HL-60/S4 treated with retinoic acid at 250 ng/mL for 4 days and 3 days (cell line): ENCODE data around the gene SLIT1.

ENCODE experiments used
- in situ Hi-C: fragments of 300-500 bp; cut with MboI; formaldehyde crosslinking; loops from 2 replicates; pipeline ENCODE4 v1.7.0; 2022; ENCODE audit warnings: low sequenced_read_pairs

The SLIT1 gene

DNA sequence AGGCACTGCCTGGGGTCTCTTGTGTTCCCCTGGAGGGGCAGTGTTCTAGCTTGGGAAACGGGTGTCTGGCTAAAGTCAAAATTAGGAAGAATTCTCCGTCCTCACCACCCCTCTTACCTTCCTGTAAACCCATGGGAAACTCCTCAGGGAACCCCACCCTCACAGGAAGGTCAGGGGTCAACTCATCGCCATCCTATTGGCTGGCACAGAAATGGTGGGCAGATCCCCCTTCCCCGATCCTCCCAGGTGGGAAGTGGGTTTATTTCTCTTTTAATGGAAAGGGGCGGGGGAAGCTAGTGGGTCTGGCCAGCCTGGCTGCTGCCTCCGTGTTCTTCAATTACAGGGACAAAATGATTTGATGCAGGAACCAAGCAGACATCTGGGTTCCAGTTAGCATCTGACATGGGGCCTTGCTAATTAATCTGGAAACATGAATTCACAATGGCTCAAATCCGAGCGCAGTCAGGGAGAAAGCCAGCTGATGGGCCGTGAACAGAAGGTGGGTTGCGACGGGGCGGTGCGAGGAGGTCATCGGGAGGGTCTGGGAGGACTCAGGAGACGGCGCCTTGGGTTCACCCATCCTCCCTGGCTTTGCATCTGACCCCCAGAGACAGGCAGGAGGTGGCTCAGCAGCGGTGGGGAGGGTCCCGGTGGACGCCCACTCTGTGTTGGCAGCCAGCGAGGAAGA lies 66.6 kb downstream of the SLIT1 start:
- in situ Hi-C loops: no loop called here

DNA sequence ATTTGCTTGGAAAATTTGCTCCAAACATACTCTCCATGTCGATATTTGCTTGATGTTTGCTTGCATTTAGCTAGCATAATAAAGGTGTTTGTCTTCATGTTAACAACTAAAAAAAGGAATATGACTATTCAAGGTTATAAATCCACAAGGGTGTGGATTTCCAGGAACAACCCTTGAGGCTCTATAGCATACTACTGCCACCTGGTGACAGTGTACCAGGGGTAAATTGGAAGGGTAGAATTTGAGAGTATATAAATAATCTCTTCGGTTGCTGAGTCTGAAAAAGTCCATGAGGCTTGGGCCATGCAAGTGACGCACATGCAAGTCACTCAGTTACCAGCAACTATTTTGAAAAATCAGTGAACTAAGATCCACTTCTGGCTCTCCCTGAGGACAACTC lies 68.4 kb downstream of the SLIT1 start:
- in situ Hi-C loops: no loop called here

DNA sequence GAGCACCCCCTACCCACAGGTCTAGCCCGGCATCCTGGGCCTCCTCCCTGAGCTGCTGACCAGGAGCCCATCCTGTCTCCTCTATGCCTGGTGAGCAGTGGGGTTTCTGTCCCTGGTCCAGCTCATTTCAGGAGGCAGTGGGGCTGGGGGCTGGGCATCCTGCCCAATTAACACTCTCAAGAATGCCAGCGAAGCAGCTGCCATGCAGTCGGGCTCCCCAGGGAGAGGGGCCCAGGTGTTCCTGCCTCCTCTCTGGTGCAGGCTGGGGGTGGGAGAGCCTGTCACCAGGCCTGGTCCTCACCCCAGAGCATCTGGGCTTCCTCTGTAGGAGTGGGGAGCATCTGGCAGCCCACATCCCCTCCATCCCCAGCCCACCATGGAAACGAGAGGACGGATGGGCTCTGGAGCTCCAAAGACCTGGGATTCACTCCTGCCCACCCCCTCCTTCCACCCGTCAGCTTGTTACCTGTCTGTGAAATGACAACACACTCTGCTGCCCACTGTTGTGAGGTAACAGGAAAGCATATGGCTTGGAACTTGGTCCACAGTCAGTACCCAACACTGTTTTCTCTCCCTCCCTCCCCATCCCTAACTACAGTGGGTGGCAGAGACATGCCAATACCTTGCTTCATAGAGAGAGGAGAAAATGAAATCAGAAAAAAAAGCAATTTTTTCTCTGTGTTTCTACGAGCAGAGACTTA lies 69.1 kb downstream of the SLIT1 start:
- in situ Hi-C loops: no loop called here

DNA sequence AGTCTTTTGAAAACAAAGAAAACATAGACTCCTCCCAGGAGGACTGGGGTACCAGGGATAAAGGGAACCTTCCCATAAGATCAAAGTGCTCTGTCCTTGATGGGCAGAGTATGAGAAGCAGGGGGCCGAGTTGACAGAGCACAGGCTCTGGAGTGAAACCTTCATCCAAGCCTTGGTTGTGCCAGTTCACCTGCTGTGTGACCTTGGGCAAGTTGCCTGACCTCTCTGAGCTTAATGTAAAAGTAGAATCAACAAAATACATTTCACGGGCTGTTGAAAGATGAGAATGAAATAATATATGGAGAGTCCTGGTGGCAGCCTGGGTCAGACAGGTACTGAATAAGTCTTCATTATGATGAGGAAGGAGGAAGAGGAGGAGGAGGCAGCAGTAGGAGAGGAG lies 69.9 kb downstream of the SLIT1 start:
- in situ Hi-C loops: no loop called here

DNA sequence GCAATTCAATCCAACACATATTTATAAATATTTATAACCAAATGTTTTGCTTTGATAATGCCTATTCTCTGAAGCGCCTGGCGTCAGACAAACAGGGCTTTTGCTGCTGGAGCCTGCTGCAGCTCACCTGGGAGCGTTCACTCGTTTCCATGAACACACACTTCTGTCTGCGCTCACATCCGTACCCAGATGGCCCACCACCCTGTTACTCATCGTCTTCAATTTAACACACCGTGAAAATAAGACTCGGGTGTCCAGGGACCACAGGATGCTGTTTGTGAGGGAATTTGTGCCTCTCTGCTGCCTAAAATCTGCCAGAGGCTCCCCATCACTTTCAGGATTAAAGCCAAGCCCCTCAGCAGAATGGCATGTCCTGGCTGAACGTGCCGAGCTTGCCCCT lies 74.1 kb downstream of the SLIT1 start:
- in situ Hi-C loops: no loop called here

DNA sequence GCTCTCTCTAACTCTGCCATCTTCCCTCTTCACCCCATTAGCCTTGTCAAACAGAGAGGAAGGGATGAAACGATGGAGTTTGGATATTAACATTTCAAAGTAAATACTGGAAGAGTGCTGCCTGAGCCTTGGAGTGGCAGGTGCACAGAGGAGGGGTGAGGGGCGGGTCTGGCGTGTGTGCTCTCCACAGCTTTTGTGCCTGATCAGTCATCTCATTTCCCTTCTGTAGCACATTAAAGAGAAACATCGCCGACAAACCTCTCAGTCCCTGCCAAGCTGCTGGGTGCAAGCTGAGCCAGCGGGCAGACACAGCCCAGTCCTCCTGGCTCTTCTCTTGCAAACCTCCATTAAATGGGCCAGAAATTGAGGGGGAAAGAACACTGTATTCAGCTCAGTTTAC lies 76.2 kb downstream of the SLIT1 start:
- in situ Hi-C loops: no loop called here

DNA sequence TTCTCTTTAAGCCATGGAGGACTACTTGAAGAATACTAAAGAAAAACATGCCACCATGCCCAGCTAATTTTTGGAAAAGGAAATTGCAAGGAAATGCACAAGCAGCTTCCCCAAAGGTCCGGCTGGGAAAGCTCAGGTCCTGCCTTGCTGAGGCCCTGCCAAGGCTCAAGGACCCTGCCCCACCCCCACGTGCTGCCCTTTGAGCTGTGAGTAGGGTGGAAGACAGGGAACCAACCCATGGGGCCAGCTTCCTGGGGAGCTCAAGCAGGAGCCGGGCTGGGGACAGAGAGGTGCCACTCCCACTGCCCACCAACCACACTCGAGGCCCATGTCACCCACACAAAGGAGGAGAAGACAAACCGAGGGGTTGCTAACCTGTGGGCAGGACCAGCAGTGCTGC lies 78.2 kb downstream of the SLIT1 start:
- in situ Hi-C loops: no loop called here

DNA sequence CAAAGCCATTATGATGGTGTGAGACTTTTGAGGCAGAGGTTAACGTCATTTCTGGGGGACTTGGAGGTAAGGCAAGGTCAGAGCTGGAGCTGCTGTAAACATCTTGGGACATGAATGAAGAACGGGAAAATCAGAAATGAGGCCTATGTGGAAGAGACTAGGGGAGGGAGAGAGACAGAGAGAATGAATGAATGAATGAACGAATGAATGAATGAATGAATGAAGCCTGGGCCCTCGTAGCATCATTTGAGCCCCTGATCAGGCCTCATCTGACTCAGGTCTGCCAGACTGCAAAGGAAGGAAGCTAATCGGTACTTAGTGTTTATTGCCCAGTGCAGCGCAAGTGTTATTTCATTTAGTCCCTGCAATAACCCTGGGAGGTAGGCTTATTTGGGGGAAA lies 79.6 kb downstream of the SLIT1 start:
- in situ Hi-C loops: no loop called here

DNA sequence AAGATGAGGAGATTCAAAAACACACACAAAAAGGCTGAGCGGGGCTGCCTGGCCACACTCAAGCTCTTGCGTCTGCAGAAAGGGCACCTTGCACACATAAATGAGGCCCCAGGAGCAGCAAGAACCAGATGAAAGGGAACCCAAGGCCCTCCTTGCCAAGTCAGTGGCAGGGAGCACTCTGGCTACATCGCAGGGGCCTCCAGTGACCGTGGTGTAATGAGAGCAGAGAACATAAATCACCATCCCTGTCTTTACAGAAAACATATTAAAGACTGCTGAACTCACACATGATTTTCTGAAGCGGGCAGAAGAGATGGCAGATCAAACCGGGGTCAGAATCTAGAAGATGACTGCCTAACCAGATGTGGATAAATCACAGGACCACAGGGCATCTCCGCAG lies 80.5 kb downstream of the SLIT1 start:
- in situ Hi-C loops: no loop called here

DNA sequence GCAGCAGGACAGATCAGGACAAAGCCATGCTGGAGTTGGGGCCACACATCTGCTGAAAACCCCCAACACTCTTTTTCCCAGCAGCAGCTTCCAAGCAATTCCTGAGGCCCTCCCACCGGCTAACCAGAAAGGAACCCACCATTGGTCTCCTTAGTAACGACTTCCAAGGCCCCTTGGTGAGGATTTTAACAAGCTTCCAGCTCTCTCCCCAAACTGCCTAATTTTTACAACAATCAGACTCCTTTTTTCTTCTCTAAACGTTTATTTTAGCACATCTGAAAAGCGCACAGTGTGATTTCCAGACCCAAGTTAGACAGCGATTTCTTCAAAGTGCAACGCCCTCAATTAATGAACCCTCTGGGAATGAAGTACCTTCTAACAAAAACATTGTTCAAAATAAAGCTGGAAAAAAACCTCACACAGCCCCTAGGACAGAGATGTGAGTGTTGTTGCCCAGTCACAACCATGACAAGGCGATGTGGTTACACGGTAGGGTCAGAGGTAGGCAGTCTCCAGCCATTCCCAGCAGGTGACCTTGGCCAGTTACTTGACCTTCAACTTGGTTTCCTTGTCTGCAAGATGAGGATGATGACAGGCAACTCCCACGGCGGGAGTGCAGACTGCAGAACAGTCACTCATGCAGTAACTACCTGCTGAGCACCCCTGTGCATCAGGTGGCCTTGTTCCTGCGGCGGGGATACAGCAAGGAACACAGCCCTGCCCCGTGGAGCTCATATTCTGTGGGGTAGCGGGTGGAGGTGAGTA lies 82.3 kb downstream of the SLIT1 start:
- in situ Hi-C loops: no loop called here

DNA sequence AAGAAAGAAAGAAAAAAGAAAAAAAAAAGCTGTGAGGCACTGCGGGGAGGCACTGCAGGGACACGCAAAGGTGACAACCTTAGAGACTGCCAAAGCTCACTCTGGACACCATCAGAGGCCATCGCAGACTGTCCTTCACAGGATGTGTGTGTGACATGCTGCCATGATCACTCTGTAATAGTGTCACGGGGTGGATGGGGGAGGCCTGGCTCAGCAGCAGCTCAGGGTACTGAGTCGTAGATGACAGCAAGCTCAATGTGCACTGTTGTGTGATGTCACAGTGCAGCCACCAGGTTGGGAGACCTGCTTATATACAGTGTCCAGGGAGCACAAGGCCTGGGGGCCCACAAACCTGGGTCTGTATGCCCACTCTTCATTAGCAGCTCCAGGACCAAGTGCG lies 83.3 kb downstream of the SLIT1 start:
- in situ Hi-C loops: no loop called here

DNA sequence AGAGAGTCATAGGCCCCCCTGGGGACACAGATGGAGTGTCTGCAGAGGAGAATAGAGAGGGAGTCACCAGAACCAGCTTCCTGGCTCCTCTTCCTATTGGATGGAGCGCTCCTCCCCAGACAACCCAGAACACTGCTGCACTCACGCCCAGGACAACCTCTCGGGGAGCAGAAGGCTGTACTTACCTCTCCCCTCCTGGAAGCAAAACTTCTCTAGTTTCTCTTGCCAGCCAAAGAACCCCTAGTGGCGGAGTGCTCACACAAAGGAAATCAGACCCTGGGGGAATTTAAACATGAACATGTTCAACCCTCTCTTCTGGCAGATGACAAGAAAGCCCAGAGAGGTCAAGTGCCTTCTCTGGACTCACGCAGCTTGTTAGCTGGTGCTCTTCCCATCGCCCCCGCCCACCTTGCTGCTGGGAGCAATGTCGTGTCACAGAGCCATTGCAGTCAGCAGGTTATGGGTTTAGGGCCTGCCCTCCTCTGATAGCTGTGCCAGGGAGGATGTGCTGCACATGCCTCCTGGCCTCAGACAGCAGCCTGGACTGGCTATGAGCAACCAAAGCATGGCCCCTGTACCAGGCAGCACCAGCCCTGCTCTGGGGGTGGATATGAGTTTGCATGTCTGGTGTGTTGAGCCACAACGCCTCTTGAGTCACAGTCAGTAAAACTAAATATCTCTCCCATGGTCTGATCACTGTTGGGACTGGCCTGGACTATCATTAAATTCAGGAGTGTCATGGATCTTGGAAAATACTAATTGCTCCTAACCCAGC lies 84.4 kb downstream of the SLIT1 start:
- in situ Hi-C loops: no loop called here

DNA sequence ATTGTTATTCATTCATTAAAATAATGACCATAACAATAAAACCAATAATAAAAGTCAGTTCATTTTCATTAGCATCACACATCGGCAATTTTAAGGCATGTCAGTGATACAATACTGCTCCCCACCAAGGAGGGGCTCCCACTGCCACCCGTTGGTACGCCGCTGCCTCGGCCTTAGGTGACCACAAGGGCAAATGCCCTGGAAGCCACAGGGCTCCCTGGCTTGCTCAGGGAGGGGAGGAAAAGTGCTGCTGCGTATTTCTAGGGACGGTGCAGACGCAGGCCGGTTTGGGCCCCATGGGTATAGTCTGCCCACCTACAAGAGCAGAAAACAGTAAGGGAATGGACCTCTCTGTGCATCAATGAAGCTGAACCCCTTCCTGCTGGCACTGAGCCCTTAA lies 85.1 kb downstream of the SLIT1 start:
- in situ Hi-C loops: no loop called here

DNA sequence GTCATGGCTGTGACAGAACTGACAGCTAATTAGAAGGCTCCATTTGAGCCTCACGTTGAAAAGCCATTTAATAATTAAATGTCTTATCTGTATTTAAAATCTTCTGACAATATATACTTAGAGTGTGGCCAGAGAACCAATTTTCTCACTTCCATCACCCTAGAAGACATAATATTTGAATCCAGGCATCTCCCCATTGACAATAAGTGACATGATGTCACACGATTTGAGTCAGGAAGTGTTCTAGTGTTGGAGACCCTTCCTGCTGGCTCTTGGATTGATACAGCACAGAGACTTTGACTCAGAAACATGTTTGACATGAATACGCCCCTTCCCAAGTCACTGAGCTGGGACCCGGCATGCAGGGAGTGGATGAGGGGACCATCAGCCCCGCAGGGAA lies 85.9 kb downstream of the SLIT1 start:
- in situ Hi-C loops: no loop called here

DNA sequence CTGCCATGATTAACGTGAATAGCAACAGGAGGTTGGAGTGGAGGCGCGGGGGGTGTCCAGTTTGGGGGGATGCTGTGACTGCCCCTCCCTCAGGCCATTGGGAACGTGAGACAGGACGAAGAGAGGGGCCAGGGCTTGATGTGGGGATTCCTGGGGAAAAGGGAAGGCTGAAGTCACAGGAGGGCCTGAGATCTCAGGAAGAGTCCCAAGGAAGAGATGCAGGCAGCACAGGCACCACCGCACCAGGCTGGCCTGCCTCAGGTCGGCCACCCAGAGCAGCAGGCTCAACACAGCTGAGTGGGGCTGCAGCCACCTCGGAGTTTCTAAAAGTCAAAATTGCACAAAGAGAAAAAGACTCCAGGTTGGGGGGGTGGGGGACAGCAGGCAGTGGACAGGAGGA lies 86.7 kb downstream of the SLIT1 start:
- in situ Hi-C loops: no loop called here

DNA sequence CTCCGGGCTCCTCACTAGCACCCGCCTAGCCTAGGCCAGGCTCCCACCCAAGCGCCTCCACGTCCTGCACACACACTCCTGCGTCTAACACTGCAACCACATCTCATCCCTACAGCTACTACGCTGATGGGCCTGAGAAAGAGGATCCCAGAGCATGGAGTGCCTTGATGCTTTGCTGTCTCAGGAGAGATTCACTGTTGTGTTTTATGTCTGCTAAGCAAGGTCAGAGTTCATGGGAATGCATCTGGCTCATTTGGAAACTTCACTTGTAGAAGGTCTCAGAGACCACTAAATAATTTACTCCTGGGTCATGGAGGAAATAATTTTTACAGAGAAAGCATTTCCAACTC lies 88.7 kb downstream of the SLIT1 start:
- in situ Hi-C loops: no loop called here

DNA sequence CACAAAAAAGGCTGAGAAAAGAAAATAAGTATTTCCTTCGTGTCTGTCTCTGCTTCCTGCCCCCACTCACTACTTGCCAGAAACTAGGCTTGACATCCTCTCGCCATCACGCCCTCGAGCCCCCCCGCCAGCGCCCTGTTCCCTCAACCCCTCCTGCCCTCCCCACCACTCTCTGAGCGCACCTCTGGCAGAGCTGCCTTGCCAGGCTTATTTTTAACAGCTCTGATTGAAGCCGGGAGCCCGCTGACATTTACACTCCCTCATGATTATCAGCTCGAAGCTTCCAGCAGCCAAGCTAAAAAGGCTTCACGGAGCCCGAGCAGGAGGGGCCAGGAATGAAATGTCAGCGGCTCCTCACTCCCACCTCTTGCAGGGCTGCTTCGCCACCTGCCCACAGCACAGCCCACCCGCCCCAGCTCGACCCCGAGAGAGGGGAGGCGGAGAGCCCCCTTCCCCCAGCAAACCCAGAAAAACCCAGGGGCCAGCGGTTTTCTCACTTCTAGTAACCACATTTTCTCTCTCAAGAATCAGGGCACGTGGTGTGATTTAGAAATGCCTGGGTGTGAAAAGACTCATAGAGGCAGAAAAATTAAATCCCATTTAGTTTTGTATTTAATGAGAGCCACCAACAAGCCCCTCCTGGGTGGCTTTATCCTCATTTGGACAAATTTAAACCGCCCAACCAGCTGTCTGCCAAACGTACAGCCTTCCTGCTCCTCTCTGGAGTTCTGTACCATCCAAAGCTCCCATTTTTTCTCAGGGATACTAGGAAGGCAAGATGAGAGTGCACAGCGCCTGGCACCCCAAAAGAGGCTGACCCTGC lies 89.3 kb downstream of the SLIT1 start:
- in situ Hi-C loops: no loop called here

DNA sequence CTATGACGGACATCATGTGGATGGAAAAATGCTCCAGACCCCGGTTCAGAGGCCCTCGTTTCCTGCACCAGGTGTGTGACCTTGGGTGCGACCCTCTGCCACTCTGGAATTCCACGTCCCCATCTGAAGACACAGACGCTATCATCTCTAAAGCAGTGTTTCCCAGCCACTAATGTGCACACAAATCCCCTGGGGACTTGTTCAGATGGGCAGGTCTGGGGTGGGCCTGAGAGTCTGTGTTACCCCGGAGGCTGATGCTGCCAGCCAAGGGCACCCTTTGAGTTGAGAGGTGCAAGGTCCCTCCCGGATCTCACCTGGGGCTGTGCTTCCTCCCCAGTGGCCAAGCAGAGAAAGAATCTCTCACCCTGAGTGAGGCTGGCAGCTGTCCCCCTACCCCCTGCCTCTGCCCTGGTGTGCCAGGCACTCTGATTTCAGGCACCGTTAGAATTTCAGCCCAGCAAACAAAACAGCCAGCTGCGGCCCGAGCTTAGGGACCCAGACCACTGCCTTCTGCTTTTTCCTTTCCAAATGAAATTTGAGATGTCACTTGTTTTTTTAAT lies 90.0 kb downstream of the SLIT1 start:
- in situ Hi-C loops: no loop called here

DNA sequence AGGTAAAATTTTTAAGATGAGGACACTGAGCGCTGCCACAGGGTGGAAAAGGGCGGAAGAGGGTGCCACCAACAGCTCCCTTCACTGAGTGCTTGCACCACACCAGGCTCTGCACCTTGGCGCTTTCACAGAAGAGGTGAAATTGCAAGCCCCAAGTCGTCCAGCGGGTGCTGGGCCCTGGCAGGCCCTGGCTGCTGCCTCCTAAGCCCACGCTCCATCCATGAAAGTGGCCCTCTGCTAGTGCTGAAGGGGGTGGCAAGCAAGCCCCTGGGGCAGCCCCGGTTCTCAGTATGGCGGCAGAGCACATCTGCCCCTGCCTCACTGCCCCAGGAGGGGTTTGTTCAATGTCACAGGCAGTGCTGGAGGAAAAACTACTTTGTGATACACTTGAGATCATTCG lies 95.1 kb downstream of the SLIT1 start:
- in situ Hi-C loops: no loop called here

DNA sequence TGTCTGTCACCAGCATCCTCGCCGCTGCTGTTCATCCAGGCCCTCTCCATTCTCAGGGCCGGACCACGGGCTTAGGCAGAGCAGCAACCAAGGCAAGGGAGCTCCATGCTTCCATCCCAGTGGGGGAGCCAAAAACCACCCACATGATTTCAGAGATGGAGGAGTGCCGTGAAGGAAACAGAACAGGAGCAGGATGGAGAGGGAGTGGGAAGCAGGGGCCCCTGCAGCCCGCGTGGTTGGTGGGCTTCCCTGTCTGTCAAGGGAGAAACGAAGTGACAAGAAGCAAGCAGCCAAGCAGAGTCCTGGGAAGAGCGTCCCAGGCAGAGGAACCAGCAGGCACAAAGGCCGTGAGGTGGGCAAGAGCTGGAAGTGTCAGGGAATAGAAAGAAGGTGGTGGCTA lies 95.7 kb downstream of the SLIT1 start:
- in situ Hi-C loops: no loop called here
